Stomach smooth muscle (tissue), 2 donors: ENCODE data around the gene RXRB.

Experiments
- H3K27ac ChIP-seq: one replicate; pipeline ENCODE4 v1.7.0; 2013; ENCODE audit warnings: mild to moderate bottlenecking, low read length, inconsistent platforms
- H3K27me3 ChIP-seq, 2 donors: one replicate each; pipeline ENCODE4 v1.7.0; 2013; ENCODE audit warnings: low read length in 2 of 2; ENCODE audit not compliant: insufficient read depth in 2 of 2, control insufficient read depth in 1 of 2
- H3K36me3 ChIP-seq, 2 donors: one replicate each; pipeline ENCODE4 v1.7.0; 2013; ENCODE audit warnings: low read length in 2 of 2; ENCODE audit not compliant: control insufficient read depth in 2 of 2, insufficient read depth in 2 of 2
- H3K4me1 ChIP-seq: one replicate; pipeline ENCODE4 v1.7.0; 2013; ENCODE audit warnings: low read length; ENCODE audit not compliant: control insufficient read depth, insufficient read depth
- H3K4me3 ChIP-seq, 2 donors: one replicate each; pipeline ENCODE4 v1.7.0; 2013; ENCODE audit warnings: low read length in 2 of 2
- H3K9ac ChIP-seq, 2 donors: one replicate each; pipeline ENCODE4 v1.7.0; 2013; ENCODE audit warnings: low read length in 2 of 2, mild to moderate bottlenecking in 1 of 2
- H3K9me3 ChIP-seq, 2 donors: one replicate each; pipeline ENCODE4 v1.7.0; 2013; ENCODE audit warnings: low read length in 2 of 2; ENCODE audit not compliant: control insufficient read depth in 2 of 2
- donor health status: healthy.
- donor health status: Pancreatic carcinoma.

The RXRB gene

DNA sequence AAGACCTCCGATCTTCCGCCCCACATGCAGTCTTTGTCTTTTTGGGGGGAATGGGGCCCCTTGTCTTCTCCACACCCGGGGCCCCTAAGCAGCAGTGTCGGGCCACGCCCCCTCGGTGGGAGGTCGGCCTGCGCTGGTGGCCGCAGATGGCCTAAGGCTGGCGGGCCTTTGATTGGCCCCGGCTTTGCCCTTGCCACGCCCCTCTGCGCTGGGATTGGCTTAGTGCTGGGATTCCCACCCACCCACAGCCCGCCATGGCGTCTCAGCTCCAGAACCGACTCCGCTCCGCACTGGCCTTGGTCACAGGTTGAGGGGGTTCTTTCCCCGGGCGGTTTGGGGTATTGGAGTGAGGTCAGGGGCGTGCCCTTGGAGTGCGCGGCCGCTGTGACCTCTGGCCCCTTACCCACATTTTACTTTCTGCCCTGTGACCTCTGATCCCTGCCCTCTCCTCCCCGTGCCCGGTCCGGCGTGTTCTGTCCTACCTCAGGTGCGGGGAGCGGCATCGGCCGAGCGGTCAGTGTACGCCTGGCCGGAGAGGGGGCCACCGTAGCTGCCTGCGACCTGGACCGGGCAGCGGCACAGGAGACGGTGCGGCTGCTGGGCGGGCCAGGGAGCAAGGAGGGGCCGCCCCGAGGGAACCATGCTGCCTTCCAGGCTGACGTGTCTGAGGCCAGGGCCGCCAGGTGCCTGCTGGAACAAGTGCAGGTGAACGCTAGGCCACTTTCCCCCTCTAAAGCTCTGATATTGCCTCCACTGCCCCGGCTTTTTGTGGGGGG lies 4.1 kb upstream of the RXRB start, which contains the start of gene HSD17B8:
HSD17B8 (plus strand) TSS at position 241 of the 776 bp plus-strand sequence; CDS start at position 255, 14 bp downstream.
- H3K36me3 ChIP-seq = peaks cover 19 to 23% of the 10 kb centered on the region in 2 donors
- H3K27me3 ChIP-seq = no peaks in the 10 kb centered on the region
- H3K9me3 ChIP-seq = no peaks in the 10 kb centered on the region
- peak within 1 kb of the TSS; percentile 87 to 93 for H3K4me3 ChIP-seq
- H3K4me1 ChIP-seq = peaks cover 66% of the 10 kb centered on the region
- peak within 1 kb of the TSS; percentile 73 to 76 for H3K9ac ChIP-seq
- H3K27ac ChIP-seq = peak within 1 kb of the TSS; percentile 24

DNA sequence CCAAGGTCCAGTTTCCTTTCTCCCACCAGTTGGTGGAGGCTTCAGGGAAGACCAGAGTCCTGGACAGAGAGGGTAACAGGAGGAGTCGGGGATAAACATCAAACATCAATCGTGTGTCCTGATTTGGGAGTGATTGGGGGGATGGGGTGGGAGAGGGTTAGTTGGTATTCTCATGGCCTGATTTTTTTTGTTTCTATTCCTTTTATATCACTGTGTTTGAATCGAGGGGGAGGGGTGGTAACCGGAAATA lies 3.6 kb upstream of the RXRB start:
- H3K9me3 ChIP-seq = no peaks in the 10 kb centered on the region
- H3K9ac ChIP-seq = peak overlapping the region in 1 of 2 donors; percentile 1
- no peak overlapping the region for H3K27ac ChIP-seq
- H3K4me3 ChIP-seq = peak overlapping the region in 1 of 2 donors; percentile 93
- H3K27me3 ChIP-seq = no peaks in the 10 kb centered on the region
- H3K4me1 ChIP-seq = peaks cover 67% of the 10 kb centered on the region
- H3K36me3 ChIP-seq = peaks cover 17 to 21% of the 10 kb centered on the region in 2 donors

DNA sequence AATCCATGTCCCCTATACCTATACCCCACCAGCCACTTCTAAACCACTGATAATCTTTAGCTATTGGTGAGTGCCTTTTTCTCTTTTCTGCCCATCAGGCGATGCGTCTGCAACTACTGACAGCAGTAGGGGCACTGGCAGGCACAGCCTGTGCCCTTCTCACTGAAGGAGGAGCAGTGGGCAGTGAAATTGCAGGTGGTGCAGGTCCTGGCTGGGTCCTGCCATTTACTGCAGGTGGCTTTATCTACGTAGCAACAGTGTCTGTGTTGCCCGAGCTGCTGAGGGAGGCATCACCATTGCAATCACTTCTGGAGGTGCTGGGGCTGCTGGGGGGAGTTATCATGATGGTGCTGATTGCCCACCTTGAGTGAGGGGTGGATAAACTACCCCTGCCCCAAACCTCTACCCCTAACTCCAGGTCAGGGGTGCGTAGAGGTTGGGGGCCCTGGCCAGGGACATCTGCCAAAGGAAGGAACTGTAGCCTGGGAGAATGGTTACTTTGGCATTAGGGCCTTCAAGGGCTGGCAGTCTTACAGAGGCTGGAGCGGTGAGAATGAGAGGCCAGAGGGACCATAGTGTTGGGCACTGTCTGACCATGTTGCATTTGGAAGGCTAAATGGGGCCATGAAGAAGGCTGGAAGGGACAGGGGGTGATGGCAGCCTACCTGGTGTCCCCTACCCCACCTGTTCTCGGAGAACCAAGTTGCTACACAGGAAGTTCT lies 3.1 kb upstream of the RXRB start:
- peaks cover 17 to 21% of the 10 kb centered on the region in 2 donors for H3K36me3 ChIP-seq
- peaks cover 65% of the 10 kb centered on the region for H3K4me1 ChIP-seq
- H3K27me3 ChIP-seq = no peaks in the 10 kb centered on the region
- H3K9me3 ChIP-seq = no peaks in the 10 kb centered on the region
- peak overlapping the region in 1 of 2 donors; percentile 93 for H3K4me3 ChIP-seq
- no peak overlapping the region for H3K27ac ChIP-seq
- peak overlapping the region in 1 of 2 donors; percentile 1 for H3K9ac ChIP-seq

DNA sequence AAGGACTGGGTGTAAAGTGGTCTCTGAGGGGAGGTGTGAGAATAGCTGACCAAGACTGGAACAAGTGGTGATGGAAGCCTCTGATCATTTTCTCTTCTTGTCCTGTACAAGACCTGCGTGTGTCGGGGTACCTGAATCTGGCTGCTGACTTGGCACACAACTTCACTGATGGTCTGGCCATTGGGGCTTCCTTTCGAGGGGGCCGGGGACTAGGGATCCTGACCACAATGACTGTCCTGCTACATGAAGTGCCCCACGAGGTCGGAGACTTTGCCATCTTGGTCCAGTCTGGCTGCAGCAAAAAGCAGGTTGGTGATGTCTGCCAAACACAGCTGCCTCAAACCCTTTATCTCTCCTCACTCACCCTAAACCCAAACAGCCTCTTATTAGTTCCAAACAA lies 2.3 kb upstream of the RXRB start:
- H3K9ac ChIP-seq = no peak overlapping the region
- peaks cover 69% of the 10 kb centered on the region for H3K4me1 ChIP-seq
- H3K27me3 ChIP-seq = no peaks in the 10 kb centered on the region
- no peak overlapping the region for H3K27ac ChIP-seq
- no peaks in the 10 kb centered on the region for H3K9me3 ChIP-seq
- H3K36me3 ChIP-seq = peaks cover 17 to 21% of the 10 kb centered on the region in 2 donors
- H3K4me3 ChIP-seq = no peak overlapping the region

DNA sequence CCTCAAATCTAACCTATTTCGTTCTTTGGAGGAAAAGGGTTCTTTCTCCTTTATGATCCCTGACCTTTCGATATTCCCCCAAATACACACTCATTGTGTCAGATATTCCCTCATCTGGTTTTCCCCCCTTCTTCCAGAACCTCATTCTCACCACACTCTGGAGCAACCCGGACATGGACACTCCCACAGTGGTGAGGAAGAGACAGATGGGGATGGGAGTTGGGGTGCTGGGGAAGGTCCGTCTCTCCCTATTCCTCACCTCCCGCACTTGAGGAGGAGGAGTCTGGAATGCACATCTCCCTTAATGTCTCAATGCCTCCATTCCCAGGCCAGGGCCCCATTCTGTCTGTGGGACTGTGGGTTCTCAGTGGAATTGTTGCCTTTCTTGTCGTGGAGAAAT lies 1.5 kb upstream of the RXRB start:
- Histone ChIP-seq H3K4me1 (peaks cover 63% of the 10 kb centered on the region), H3K9ac (peak overlapping the region in 1 of 2 donors; percentile 96), H3K27ac (no peak overlapping the region), H3K27me3 (no peaks in the 10 kb centered on the region), H3K9me3 (no peaks in the 10 kb centered on the region), H3K36me3 (peaks cover 22 to 23% of the 10 kb centered on the region in 2 donors), H3K4me3 (peak overlapping the region; percentile 88 to 97)

DNA sequence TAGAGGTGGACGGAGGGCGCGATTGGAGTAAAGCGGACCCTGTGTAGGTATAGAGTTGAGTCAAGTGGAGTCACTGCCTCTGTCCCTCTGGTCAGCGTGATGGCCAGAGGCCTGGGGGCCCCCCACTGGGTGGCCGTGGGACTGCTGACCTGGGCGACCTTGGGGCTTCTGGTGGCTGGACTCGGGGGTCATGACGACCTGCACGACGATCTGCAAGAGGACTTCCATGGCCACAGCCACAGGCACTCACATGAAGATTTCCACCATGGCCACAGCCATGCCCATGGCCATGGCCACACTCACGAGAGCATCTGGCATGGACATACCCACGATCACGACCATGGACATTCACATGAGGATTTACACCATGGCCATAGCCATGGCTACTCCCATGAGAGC lies 681 bp upstream of the RXRB start:
- H3K9me3 ChIP-seq = no peaks in the 10 kb centered on the region
- no peaks in the 10 kb centered on the region for H3K27me3 ChIP-seq
- peak overlapping the region; percentile 88 to 97 for H3K4me3 ChIP-seq
- peaks cover 26 to 28% of the 10 kb centered on the region in 2 donors for H3K36me3 ChIP-seq
- peak overlapping the region; percentile 98 for H3K27ac ChIP-seq
- peaks cover 61% of the 10 kb centered on the region for H3K4me1 ChIP-seq
- peak overlapping the region; percentile 96 to 99 for H3K9ac ChIP-seq

DNA sequence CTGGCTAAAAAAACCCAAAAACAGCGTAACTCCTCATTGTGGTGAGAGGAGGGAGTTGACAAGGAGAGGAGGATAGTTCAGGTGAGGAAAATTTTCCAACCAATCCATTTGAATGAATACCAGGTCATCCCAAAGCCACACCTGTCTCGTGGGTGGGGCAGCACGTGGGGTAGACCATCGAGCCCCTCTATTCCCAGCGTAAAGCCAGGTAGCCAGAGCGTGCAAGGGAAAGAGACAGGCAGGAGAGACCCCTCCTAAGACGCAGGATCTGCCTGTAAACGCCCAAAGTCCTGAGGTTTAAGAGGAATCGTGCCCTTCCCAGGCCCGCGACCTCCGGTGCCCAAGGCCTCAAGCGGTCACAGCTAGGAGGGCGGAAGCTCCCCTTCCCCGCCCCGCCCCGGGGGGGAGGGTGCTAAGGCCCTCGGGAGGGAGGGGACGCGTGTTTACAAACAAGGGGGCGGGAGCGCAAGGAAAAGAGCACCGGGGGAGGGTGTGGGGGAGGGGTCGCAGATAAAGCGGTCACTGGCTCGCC lies 712 bp downstream of the RXRB start:
- no peaks in the 10 kb centered on the region for H3K27me3 ChIP-seq
- H3K4me3 ChIP-seq = peak overlapping the region; percentile 88 to 97
- H3K27ac ChIP-seq = peak overlapping the region; percentile 98
- peak overlapping the region; percentile 96 to 99 for H3K9ac ChIP-seq
- H3K36me3 ChIP-seq = peaks cover 38 to 42% of the 10 kb centered on the region in 2 donors
- peaks cover 58% of the 10 kb centered on the region for H3K4me1 ChIP-seq
- H3K9me3 ChIP-seq = no peaks in the 10 kb centered on the region

DNA sequence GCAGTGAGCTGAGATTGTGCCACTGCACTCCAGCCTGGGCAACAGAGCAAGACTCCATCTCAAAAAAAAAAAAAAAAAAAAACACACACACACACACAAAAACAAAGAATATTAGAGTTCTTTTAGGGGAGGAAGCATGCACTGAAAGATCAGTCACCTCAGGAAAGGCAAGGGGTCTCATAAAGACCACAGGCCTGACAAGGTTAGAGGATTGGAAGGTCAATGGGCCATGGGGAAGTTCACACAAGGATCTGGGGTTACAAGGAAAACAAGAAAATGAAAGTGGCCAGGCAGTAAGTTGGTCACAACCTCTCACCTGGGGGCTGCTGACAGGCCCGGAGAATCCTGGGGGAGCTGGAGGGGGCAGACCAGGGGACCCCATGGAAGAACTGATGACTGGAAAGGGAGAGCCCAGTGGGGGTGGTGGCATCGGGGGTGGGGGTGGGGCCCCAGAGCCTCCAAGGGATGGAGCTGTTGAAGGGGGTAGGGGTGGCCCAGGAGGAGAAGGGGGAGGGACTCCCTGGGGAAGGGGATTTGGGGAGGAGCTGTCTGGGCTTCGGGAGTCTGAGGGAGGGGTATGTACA lies 1.5 kb downstream of the RXRB start:
- peak overlapping the region; percentile 88 to 97 for H3K4me3 ChIP-seq
- H3K27ac ChIP-seq = no peak overlapping the region
- peaks cover 51% of the 10 kb centered on the region for H3K4me1 ChIP-seq
- H3K27me3 ChIP-seq = no peaks in the 10 kb centered on the region
- H3K9ac ChIP-seq = peak overlapping the region in 1 of 2 donors; percentile 96
- H3K36me3 ChIP-seq = peaks cover 45 to 47% of the 10 kb centered on the region in 2 donors
- no peaks in the 10 kb centered on the region for H3K9me3 ChIP-seq

DNA sequence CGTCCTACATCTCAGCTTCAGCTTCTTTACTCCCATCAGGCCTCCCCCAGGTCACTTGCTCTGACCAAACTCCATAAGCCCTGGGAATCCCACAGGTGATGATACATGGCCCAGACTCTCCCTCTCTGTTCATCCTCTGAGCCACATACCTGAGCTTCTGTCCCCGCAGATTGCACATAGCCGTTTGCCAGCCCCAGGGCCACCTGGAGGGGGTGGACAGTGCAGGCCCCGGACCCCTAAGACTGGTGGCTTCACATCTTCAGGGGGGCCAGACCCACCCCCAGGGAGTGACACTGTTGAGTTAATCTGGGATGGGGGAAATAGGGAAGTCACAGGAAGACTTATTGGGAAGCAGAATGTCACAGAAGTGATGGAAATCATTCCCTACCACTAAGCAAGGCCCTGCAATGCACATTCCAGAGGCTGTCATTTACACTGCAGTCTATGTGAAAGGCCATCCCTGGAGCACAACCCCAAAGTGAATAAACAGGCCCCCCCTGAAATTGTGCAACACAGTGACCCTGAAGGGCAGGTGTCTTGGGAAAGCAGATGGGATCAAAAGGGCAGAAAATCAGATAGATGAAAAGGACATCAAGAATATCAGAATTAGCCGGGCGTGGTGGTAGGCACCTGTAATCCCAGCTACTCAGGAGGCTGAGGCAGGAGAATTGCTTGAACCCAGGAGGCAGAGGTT lies 2.2 kb downstream of the RXRB start:
- H3K4me3 ChIP-seq = no peak overlapping the region
- no peaks in the 10 kb centered on the region for H3K27me3 ChIP-seq
- no peaks in the 10 kb centered on the region for H3K9me3 ChIP-seq
- peaks cover 40 to 44% of the 10 kb centered on the region in 2 donors for H3K36me3 ChIP-seq
- peaks cover 48% of the 10 kb centered on the region for H3K4me1 ChIP-seq
- no peak overlapping the region for H3K27ac ChIP-seq
- peak overlapping the region in 1 of 2 donors; percentile 29 for H3K9ac ChIP-seq

DNA sequence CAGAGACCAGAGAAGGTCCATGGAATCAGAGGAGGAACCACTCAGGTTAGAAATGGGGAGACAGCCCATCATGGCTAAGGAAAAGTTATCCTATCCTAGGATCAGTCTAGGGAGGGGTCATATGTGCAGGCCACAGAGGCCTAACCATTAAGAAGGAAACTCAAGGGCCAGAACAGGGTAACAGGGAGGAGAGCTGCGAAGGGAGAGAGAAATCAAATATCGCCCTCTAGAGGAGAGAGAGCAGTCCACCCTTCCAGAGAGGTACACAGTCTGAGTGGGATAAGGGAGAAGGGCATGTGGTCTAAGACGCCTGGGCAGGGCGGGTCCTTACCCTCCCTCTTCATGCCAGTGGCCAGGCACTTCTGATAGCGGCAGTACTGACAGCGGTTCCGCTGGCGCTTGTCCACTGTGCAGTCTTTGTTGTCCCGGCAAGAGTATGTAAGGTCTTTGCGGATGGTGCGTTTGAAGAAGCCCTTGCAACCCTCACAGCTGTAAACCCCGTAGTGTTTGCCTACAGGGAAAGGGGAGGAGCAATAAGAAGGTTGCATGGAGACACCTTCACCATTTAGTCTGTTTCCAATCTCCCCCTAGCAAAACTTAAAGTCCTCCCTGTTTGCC lies 2.9 kb downstream of the RXRB start:
- Histone ChIP-seq H3K27me3 (no peaks in the 10 kb centered on the region), H3K36me3 (peaks cover 33 to 36% of the 10 kb centered on the region in 2 donors), H3K27ac (no peak overlapping the region), H3K9ac (peak overlapping the region in 1 of 2 donors; percentile 47), H3K4me3 (no peak overlapping the region), H3K4me1 (peaks cover 48% of the 10 kb centered on the region), H3K9me3 (no peaks in the 10 kb centered on the region)
